Superior temporal gyrus (tissue), 1 donor: ENCODE measurements around the gene IMMP2L.
"Not testable (repeated sequence)": the region's sequence is repeated elsewhere in the genome, so short reads cannot be mapped to it uniquely, and the experiment has no call there.

Experiments
- DNase-seq: peaks from one replicate; pipeline ENCODE4 v3.0.0-alpha.2; 2016; ENCODE audit errors: extremely low spot score

Gene IMMP2L

GRCh38 chr7:111509288-111509687, 53.0 kb downstream of the IMMP2L start:
- no peak for DNase-seq

DNA sequence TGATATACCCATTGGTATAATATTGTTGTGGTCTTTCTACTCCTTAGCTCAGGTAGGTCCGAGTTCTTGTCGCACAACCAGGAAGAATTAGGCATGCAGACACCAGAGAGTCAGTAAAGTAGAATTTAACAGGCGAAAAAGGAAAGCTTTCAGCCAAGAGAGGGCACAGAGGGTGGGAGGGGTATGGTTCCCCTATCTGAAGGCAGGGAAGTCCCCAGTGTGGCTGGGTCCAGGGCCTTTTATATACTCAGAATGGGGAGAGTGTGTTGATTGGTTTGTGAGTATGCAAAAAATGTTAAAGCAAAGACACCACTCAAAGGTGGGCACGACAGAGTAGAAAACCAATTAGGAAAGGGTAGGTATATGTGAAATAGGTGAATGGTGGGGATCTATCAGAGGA, 53.9 kb downstream of the IMMP2L start:
- DNase-seq: no peak

GRCh38 chr7:111505422-111505821, 56.9 kb downstream of the IMMP2L start:
- DNase-seq: not testable (repeated sequence)

DNA sequence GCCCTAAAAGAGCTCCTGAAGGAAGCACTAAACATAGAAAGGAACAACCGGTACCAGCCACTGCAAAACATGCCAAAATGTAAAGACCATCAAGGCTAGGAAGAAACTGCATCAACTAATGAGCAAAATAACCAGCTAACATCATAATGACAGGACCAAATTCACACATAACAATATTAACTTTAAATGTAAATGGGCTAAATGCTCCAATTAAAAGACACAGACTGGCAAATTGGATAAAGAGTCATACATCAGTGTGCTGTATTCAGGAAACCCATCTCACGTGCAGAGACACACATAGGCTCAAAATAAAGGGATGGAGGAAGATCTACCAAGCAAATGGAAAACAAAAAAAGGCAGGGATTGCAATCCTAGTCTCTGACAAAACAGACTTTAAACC, 60.5 kb downstream of the IMMP2L start:
- not testable (repeated sequence) for DNase-seq

- DNase-seq: peak; percentile 48
Measured at GRCh38 chr7:111499027-111499426, 63.3 kb downstream of the IMMP2L start.

- peak; percentile 30 for DNase-seq
Measured at GRCh38 chr7:111498391-111499007, 63.8 kb downstream of the IMMP2L start.

GRCh38 chr7:111495173-111495810, 67.0 kb downstream of the IMMP2L start:
- DNase-seq: no peak

DNA sequence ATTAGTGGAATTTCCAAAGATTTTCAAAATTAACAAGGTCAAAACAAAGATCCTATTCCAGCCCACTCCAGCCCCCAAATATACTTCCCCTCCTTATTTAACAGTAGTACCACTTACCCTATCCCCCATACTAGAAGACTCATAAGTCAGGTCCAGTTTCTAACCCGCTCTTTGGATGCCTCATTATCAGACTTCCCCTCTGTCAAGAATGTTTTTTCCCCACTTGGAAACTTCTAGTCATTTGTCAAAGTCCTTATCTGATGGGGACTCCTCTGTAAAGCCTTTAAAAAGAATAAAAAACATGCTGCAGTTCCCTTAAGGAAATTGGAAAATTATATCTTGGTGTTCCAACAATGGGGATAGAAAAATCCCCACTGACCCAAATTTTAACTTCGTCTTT, 70.1 kb downstream of the IMMP2L start:
- DNase-seq: no peak

GRCh38 chr7:111486472-111487142, 75.7 kb downstream of the IMMP2L start:
- DNase-seq: peak; percentile 83

DNA sequence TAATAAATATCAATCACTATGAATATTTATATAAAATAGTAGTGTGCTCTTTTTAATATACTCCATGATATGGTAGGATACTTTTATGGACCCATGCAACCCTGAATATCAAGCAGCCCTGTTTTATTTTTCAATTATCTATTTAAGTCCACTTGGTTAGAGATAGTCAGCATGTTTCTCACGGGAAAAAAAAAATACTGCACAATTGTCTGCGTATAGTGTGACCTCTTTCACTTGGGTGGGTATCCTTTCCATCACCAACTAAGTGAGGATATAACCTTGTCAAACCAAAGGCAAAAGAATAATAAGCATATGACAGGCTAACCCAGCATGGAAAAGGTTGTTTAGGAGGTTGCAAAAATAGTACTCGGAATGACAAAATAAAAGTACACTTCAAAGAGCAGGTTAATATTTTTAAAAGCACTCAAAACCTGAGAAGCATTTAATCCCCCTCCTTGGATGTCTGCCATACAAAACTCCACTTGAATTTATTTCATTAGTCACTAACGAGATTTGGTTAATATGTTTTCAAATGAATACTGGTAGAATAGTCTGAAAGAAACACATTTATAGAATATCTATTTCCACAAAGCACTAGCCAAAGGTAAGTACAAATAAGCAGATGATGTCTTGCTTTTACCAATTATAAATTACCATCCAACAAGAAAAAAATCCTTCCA, 76.5 kb downstream of the IMMP2L start:
- DNase-seq: no peak

DNA sequence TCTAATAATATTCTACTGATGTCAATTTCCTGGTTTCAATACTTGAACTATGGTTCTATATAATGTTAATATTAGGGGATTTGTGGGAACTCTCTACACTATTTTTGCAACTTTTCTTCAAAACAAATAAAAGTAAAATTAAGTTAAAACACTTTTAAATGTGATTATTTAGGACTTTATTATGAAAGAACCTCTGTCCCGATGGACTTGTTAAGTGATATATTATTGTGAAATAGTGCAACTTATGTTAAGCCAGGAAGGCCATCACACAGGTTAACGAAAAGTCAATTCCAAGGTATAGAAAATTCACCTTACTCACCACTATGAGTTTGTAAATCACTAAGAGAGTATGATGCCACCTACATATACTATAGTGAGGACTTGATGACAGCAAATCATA, 79.2 kb downstream of the IMMP2L start:
- DNase-seq: no peak

DNA sequence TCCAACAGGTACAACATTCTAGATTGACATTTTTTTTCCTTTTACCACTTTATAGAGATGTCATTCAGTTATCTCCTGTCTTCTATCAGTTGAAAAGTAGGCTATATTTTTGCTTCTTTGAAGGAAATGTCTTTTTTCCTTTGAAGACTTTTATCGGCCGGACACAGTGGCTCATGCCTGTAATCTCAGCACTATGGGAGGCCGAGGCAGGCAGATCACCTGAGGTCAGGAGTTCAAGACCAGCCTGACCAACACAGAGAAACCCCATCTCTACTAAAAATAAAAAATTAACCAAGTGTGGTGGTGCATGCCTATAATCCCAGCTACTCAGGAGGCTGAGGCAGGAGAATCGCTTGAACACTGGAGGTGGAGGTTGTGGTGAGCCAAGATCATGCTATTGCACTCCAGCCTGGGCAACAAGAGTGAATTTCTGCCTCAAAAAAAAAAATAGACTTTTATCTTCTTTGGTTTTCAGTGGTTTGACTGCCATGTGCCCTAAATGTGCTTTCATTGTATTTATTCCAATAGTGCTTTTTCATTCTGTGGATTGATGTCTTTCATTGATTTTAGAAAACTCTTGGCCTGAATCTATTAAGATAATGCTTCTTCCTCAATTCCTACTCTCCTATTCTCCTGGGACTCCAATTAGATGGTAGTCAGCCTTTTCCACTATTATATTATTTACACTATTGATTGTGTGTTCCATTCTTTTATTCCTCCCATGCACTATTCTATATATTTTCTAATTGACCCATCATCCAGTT, 84.6 kb downstream of the IMMP2L start:
- no peak for DNase-seq

GRCh38 chr7:111476586-111477293, 85.6 kb downstream of the IMMP2L start:
- no peak for DNase-seq

DNA sequence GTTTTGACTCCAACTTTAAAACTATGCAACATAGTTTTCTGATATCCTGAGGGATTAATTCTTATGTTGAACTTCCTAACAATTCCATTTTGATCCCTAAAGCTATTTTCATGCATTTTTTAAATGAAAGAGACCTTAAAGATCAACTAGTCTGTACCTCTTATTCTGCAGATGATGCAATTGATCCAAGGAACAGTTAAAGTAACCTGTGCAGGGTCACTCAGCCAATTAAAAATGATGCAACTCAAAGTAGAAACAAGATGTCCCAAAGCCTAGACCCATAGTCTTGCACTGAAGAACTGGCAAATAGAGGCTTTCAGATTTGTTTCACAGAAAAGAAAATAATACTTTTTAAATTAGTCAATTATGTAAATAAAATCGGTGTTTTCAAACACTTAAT, 86.3 kb downstream of the IMMP2L start:
- no peak for DNase-seq

DNA sequence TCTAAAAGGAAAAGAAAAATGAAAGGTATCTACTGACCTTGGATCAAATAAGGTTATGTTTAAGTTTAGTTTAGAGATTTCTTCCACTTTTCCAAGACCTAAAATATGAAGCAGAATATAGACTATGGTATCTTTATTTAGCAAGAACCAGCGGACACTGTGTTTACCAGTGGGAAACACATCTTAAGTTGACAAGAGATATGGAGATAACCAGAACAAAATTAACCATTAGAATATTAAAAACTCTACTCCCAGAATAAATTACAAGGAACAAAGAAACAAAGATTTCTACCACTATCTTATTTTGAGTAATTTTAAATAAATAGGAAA, 86.9 kb downstream of the IMMP2L start:
- DNase-seq: no peak

DNA sequence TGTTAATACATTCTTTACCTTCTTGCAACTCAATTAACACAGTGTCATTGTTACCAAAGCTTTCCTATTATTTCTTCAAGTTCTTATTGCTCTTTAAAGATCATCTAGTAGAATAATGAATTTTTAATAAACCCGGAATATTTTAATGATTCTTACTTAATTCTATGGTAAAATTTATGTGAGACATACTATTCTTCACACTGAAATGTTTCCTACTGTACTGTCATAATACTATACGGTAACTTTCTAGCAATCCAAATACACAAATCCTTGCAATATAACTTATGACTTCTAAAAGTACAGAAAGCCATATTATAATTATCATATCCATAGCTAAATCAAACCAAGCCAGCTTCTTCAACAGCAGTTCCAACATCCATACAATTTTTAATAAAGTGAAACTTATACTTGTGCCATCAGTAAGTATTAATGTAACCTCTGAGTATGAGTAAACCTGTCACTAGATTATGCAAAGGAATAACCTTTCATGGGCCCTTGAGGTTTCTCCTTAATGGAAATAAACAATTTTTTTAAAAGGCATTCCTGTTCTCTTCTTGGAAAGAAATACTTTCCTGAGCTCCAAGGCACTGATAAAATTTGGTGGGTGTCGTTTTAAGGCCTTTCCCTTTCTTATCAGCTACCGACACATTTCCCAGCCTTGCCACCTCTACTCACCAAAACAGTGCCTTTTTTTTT, 87.4 kb downstream of the IMMP2L start:
- no peak for DNase-seq

DNA sequence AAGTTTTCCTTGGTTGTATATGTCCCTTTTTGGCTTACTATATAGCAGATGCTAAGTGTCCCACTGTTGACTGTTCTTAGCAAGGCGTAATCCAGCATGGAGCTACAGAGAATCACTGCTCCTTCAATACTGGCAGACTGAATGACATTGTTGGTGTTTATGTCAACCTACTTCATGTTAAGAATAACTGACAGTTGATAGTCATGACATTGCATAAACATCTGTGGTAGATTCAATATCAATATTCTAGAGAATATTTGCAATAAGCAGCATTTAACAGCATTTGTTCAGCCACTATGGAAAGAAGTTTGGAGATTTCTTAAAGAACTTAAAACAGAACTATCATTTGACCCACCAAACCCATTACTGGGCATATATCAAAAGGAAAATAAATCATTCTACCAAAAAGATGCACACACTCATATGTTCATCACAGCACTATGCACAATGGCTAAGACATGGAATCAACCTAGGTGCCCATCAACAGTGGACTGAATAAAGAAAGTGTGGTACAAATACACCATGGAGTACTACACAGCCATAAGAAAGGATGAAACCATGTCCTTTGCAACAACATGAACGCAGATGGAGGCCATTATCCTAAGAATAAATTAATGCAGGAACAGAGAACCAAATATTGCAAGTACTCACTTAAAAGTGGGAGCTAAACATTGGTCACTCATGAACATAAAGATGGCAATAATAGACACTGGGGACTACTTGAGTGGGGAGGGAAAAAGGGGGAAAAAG, 88.7 kb downstream of the IMMP2L start:
- DNase-seq: no peak

- DNase-seq: no peak
Measured at GRCh38 chr7:111470998-111471397, 91.3 kb downstream of the IMMP2L start.

- DNase-seq: not testable (repeated sequence)
Measured at GRCh38 chr7:111469894-111470293, 92.4 kb downstream of the IMMP2L start.

- DNase-seq: not testable (repeated sequence)
Measured at GRCh38 chr7:111465774-111466173, 96.5 kb downstream of the IMMP2L start.
